ENCODE data around the gene MAP3K20.

DNA sequence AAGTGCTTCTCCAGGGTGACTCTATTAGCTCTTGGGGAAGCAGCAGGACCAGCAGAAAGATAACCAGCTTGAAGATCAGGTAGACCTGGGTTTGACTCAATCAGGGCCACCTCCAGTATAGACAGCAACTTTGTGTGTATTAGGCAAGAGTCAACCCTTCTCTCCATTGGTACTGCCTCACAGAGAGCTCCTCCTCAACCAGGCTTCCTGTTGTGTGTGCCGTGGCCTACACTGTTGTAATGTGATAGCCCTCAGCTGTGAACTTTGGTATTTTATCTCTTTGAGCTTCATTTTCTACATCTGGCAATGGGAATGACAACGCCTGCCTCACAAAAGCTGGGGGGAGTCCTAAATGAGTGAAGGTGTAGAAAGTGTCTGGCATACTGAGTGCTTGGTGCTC is 17.0 kb upstream of the MAP3K20 start:
- no peak for TF ChIP-seq POLR2A (IDR thresholded peaks at IDR 0.05)
- TF ChIP-seq, protein P1, sequence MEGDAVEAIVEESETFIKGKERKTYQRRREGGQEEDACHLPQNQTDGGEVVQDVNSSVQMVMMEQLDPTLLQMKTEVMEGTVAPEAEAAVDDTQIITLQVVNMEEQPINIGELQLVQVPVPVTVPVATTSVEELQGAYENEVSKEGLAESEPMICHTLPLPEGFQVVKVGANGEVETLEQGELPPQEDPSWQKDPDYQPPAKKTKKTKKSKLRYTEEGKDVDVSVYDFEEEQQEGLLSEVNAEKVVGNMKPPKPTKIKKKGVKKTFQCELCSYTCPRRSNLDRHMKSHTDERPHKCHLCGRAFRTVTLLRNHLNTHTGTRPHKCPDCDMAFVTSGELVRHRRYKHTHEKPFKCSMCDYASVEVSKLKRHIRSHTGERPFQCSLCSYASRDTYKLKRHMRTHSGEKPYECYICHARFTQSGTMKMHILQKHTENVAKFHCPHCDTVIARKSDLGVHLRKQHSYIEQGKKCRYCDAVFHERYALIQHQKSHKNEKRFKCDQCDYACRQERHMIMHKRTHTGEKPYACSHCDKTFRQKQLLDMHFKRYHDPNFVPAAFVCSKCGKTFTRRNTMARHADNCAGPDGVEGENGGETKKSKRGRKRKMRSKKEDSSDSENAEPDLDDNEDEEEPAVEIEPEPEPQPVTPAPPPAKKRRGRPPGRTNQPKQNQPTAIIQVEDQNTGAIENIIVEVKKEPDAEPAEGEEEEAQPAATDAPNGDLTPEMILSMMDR (IDR thresholded peaks at IDR 0.05), result no peak

Data from thyroid gland (tissue), 4 donors.